ENCODE results near the gene NRG4. TPM values are rescaled to one million over a fixed set of nuclear protein-coding genes. Genes with fewer than 3 reads are reported as not detected.
"Not testable (repeated sequence)": the region's sequence is repeated elsewhere in the genome, so short reads cannot be mapped to it uniquely, and the experiment has no call there.

NRG4 gene
- total RNA-seq, 1 donor from 2014 or later = not detected

DNA sequence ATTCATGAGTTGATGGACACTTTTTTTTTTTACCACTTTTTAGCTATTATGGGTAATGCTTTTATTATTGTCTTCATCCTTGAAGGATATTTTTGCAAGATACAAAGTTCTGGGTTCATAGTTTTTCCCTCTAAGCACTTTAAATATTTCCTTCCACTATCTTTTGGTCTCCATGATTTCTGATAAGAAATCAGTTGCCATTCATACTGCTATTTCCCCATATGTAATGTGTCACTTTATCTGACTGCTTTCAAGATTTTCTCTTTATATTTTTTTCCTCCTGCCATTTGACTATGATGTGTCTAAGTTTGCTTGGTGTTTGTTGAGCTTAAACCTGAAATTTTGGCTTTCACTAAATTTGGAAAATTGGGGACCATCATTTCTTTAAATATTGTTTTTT lies 19.3 kb downstream of the NRG4 start:
- no peak for DNase-seq

DNA sequence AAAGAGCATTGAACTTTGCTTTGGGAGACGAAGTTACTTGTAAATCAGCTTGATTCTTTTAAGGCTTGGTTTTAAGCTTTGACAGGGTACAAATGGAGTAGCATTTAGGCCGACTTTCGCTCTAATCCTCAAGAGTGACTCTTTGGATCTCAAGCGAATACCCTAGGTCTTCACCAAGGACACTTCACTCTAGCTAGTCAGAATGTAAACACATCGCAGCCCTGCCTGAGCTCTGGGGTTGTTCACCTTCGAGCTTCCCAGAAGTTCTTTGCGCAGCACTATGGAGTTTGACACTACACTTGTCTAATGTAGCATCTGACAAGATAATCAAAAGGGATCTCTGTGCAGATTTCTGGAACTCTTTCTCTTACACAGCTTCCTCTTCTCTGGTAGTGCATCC lies 22.3 kb downstream of the NRG4 start:
- no peak for DNase-seq

DNA sequence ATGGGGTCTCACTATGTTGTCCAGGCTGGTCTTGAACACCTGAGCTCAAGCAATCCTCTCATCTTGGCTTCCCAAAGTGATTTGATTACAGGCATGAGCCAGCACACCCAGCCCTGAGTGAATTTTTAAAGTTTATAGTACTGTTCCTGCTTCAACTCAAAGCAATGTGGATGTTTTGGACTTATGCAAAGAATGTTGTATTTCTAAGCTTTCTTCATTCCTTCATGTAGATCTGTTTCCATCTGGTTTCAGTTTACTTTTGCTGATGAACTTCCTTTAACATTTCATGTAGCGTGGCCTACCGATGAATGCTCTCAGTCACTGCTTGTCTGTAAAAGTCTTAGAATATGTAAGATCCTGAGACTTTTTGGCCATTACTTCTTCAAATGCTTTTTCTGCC lies 23.2 kb downstream of the NRG4 start:
- no peak for DNase-seq

DNA sequence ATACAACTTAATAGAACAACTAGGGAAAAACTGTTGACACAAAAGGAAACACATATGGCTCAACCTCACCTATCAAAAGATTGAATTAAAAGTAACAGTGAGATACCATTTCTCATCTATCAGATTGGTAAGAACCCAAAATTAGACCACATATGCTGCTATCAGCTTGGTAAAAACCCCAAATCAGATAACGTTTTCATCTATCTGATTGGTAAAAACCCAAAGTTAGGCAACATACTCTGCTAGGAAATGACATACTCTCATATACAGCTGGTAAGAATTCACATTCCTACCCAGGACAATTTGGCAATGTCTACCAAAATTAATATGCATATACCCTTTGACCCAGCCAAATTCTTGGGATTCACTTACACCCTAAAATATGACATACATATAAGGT lies 26.3 kb downstream of the NRG4 start:
- no peak for DNase-seq

DNA sequence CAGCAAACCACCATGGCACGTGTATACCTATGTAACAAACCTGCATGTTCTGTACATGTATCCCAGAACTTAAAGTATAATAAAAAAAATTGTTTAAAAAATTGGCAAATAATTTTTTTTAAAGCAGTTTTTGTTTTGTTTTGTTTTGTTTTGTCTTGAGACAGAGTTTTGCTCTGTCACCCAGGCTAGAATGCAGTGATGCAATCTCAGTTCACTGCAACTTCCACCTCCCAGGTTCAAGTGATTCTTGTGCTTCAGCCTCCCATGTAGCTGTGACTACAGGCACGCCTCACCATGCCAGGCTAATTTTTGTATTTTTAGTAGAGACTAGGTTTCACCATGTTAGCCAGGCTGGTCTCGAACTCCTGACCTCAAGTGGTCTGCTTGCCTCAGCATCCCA lies 27.5 kb downstream of the NRG4 start:
- DNase-seq = not testable (repeated sequence)

DNA sequence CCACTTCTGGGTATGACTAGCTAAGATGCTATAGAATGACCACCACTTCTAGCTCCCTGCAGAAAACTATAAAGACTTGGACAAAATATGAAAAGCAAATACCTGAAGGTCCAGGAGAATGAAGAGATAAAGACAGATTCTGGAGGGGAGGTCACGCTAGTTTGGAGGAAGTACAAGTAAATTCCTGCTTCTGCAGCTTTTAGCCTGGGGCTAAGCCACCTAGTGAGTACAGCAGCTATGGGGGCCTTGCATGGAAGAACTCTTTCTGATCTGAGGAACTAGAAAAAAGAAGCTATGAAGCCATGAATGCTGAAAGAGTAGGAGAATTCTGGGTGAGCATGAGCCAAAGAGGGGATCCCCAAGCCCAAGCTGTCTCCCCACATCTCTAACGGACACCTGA lies 29.8 kb downstream of the NRG4 start:
- no peak for DNase-seq

DNA sequence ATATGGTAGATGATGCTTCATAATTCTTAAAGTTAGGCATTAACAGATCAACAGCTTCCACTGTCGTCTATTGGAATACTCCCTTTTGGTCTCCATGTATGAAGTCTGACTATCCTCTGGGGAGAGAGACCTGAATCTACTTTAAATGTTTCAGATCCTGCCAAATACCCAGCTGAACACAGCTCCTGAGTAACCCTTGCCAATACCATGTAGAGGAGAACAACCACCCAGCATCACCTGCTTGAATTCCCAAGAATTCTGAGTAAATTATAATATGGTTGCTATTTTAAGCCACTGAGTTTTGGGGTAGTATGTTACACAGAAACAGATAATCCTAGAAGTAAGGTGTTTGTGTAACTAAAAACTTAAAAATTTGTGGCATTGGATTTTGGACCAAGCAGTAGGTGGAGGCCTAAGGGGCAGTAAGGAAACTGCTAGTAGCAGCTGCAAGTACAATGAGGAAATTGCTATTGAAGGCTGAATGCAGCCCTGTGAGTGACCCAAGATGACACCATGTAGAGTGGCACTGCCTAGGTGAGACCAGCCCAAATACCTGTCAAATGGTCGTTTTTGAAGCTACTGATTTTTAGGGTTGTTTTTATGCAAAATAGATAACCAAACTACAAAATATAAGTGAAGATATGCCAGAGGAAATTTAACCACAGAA lies 30.9 kb downstream of the NRG4 start:
- DNase-seq = no peak

DNA sequence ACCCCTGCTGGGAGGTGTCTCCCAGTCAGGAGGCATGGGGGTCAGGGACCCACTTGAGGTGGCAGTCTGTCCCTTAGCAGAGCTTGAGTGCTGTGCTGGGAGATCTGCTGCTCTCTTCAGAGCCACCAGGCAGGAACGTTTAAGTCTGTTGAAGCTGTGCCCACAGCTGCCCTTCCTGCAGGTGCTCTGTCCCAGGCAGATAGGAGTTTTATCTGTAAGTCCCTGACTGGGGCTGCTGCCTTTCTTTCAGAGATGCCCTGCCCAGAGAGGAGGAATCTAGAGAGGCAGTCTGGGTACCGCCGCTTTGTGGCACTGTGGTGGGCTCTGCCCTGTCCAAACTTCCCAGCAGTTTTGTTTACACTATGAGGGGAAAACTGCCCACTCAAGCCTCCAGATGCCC lies 35.5 kb downstream of the NRG4 start:
- not testable (repeated sequence) for DNase-seq

DNA sequence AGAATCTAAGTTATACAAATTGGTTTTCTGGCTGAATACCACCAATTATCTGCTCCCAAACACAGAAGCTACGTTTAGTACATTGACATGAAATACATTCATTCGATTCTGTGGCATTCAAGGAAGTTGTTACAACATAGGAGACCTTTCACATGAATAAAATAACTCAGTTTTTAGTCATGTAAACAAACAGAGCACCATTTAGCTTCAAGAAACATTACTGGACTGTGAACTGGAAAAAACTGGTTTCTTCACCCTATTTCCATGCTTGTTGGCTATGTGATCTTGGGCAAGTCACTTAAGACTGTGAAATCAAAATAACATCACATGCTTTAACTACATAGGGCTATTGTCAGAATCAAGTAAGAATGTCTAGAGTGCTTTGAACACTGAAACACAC lies 46.2 kb downstream of the NRG4 start:
- DNase-seq = no peak

DNA sequence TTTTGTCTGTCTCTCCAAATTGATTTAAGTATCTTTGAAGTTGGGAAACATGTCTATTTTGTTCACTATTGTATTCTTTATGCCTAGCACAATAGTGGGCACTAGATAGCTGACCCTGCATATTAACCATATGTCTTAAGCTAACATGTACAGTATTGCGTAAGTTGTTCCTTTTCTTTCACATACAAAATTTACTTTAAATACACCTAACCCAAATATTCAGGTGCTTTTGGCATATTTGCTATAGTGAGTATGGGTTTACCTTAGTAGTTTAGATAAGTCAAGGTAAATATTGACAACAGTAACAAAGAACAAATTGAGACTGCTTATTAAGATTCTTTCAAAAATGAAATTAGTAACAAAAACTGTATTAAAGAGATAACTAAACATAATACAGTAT lies 50.9 kb downstream of the NRG4 start:
- DNase-seq = no peak

DNA sequence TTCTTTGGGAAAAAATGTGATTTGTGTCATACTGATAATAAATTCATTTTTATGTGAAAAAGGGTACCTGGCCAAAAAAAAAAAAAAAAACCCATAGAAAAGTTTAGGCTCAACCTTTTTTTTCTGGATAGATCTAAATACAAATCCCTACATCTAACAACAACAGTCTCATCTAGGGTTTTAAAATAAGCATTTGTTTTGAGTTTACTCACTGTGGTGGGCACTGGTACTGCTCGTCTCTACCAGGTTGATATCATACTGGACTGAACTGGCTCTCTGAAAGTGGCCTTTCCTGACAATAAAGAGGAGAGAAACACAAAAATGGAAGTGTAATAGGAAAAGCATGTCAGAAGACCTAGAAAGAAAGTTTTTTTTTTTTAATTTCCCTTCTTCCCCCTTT lies 56.5 kb downstream of the NRG4 start:
- no peak for DNase-seq

DNA sequence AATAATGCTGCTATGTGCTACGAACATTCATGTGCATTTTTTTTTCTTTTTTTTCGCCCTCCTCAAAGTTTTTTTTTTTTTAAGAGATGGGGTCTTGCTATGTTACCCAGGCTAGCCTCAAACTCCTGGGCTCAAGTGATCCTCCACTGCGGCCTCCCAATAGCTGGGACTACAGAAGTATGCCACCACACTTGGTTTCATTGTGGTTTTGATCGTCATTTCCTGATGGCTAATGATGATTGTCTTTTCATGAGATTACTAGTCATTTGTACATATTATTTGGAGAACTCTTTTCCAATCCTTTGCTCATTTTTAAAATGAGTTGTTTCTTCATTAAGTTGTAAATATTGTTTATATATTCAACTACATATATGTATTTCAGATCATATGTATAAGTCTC lies 59.7 kb downstream of the NRG4 start:
- DNase-seq = no peak

DNA sequence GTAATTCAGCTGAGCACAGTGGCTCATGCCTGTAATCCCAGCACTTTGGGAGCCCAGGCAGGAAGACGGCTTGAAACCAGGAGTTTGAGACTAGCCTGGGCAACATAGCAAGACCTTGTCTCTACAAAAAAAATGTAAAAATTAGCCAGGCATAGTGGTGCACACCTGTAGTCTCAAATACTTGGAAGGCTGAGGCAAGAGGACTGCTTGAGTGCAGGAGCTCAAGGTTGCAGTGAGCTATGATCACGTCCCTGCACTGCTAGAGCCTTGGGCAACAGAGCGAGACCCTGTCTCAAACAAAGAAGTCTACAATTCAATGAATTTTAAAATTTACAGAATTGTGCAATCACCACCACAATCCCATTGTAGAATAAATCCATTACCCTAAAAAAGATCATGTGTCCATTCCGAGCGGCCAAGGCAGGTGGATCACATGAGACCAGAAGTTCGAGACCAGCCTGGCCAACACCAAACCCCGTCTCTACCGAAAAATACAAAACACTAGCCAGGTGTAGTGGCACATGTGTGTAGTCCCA lies 63.4 kb downstream of the NRG4 start:
- DNase-seq = no peak

DNA sequence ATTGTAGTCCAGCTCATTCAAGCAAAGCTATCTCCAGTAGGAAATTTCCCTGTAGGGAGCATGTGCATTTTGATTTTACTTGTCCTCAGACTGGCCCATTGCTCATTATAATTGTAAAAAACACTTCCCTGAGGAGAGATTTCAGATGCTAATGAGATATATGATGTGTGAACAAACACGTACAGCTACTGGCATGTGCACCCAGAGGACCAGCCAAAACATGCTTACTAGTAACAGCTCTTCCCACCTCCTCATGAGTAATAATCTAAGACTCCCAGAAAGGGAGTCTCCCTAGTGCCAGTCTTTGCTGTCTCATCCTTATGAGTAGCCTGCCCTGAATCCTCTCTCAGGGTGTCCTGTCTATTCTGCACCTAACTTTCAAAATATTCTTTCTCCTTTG lies 65.1 kb downstream of the NRG4 start:
- no peak for DNase-seq

DNA sequence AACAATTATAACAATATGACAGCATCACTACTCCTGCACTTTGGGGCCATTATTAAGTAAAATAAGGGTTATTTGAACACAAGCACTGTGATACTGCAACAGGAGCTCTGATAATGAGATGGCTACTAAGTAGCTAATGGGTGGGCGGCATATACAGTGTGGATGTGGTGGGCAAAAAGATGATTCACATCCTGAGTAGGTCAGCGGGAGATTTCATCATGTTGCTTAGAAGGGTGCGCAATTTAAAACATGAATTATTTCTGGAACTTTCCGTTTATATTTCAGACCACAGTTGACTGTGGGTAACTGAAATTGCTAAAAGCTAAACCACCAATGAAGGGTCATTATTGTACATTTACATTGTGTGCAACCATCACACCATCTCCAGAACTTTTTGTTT lies 66.3 kb downstream of the NRG4 start:
- DNase-seq = no peak

DNA sequence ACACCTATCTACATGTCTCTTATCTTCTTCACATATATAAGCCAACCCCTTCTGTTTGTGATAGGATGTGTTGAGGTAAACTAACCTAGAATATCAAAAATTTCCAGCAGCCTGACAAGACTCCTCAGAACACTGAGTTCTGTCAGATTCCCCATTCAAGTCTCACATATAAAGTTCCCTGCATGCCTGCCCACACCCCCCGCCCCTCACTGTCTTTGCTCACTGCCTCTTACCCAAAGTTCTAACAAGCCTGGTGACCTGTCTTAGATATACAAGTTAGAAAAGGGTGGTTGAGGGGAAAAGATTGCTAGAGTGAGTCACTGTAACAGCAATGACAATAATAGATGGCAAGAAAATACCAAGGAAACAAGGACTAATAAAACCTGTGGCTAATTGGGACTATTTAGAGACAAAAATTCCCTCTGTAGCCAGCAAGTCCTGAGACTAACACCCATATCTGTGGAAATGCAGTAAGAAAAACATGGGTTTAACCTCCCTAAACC lies 68.5 kb downstream of the NRG4 start:
- DNase-seq = no peak

DNA sequence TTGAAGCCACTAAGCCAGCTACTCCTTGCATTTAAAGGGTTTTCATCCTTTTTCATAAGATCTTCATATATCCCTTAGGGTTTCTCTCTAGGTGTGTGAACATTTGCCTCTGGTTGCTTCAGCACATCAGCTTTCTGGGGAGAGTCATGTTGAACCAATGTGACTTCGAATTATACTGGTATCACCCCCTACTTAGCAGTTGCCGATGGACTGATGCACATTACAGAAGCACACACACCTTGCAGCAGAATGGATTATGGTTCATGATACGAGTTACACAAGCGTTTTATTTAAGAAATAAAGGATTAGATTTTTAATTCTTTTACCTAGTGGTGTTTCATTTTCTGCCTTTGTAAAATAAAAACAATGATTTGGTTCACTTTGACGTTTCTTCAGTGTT lies 69.0 kb downstream of the NRG4 start:
- DNase-seq = no peak

DNA sequence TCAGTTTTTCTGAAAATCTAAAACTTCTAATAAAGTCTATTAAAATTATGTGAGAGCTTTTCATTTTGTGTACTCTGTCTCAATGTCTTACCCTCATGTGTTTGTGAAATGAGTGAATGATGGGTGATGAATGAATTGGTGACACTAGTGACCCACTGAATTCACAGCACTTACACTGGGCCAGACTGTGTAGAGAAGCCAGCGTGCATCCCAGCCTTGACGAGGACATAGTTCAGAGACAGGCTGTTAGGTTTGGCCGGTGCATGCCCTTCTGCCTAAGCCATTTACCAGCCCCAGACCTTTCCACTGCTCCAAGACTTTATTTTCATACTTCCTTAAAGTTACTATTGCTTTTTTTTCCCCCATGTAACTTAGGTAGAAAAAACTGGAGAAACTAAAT lies 69.8 kb downstream of the NRG4 start:
- DNase-seq = no peak

DNA sequence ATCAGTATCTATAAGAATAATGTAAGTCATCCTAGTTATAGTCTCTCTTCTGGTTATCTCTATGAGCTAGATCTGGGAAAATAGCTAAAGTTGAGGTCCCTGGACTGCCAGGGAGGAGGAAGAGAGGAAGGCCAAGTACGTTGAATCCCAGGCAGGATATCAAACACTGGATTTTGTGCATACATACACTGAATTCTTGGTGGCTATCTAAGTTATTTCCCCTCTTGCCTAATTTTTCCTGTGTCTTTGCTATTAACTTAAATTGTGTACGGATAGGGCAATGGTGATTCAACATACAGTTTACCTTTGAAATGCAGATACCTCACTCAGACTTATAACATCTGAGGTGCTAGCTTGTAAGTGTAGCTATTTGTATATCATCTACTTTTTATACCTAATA lies 81.4 kb downstream of the NRG4 start:
- DNase-seq = no peak

DNA sequence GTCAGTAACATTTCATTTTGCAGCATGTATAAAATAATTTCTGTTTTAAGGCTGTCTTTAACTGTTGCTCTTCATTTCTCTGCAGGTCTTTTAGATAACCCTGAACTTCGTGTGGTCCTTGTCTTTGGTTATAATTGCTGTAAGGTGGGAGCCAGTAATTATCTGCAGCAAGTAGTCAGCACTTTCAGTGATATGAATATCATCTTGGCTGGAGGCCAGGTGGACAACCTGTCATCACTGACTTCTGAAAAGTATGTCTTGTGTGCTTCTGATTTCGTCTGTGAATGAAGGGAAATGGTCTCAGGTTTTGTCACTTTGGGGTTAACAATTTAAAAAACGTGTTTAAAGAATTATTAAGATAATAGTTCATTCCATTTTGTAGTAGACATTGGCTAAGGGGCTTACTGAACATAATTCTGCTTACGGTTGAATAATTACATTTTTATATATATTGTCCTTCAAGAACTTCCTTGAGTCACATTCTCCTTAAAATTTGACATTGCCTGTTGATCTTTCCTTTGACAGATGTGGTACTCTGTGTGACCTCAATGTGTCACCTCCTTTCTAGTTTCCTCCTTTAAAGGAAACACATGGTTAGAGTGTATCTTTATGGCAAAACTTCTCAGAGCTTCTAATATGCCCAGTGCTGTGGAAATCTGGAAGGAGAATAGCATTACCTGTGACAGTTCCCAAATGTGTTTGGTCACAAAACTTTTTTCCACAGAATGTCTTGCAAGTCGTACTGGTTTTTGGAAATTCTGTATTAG lies 82.2 kb downstream of the NRG4 start:
- peak; percentile 52 for DNase-seq

DNA sequence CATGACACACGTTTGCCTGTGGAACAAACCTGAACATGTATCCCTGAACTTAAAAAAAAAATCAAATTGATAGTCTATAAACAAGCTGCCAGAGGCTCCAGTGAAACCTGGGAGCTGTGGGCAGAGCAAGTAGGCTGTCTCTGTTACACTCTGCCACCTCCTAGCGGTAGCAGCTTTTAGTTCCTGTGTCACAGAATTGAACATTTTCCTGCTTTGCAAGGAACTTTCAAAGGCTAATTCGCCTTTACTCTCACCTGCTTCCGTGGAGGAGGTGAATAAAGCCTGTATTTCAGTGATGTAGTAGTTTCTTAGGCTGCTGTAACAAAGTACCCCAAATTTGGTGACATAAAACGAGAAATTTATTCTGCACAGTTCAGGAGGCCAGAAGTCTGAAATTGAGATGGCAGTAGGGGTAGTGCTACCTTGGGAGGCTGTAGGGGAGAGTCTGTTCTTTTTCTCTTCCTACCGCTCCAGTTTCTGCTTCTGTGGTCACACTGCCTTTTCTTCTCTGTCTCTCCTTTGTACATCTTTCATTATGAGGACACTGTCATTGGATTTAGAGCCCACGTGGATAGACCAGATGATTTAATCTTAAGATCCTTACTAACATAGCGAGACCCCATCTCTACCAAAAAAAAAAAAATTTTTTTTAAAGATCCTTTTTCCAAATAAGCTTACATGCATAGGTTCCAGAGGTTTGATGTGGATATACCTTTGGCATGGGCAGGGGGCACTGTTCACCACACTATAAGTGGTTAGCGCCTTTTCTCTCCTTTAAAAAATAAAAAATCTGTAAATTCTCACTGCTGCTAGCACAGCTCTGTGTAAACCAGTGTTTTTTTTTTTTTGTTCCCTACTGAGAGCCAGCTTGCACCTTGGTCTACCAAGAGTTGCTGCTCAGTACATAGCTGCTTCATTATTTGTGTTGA lies 83.3 kb downstream of the NRG4 start:
- peak; percentile 6 for DNase-seq

DNA sequence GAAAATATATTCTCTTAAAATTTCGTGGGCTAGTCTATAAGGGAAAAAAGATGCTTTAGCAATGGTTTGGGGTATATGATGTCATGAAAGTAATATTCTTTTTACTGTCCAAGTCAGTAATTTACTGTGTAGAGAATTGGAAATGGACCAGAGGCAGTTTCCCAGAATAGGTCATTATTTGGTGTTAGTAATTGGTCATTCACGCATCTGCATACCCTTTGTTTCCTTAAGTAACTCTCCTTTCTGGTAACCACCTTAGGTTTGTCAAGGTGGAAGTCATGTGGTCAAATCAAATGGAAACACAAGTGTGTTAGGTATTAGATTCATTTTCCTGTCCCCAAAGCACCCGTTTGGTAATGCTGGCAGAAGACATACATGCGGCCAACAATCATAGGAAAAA lies 84.6 kb downstream of the NRG4 start:
- DNase-seq = no peak

DNA sequence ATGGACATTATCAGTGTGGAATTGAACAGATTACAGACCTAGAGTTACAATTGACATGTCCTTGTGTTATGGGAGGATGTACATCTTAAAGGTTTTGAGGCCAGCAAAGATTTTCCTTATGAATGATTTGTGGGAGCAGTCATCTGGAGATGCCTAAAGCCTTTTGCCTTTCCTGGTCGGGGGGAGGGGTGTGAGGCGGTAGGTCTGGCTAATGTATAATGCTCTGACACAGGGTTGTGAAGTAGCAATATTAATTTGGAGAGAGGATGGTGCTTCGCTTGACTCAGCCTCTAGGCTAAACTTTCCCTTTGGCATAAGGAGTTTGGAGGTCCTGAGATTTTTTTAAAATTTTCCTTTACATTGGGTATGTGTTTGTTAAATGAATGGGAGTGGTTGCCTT lies 85.3 kb downstream of the NRG4 start:
- no peak for DNase-seq
